Right lobe of liver (tissue), 4 donors: Measurements from ENCODE around the gene RGMB.

Source experiments
- POLR2A ChIP-seq: fragments of 450-650 bp; IDR thresholded peaks from one replicate; pipeline ENCODE4 v1.6.1; 2017; ENCODE audit warnings: antibody characterized with exemption, mild to moderate bottlenecking
- TF ChIP-seq, protein P1 (sequence below), 4 donors: fragments of 200-600 bp in 3 of 4; fragments of 450-650 bp in 1 of 4; IDR thresholded peaks; one replicate each; pipeline versions ENCODE4 v1.5.1 to v1.8.0; 2016 to 2022; ENCODE audit warnings: antibody characterized with exemption in 4 of 4, mild to moderate bottlenecking in 2 of 4
- donor health status: DM: no; HTN: no; CAD: no.
- donor health status: DM: no; HTN: no; CAD: no.
- donor health status: DM: no; HTN: yes; CAD: no.

DNA sequence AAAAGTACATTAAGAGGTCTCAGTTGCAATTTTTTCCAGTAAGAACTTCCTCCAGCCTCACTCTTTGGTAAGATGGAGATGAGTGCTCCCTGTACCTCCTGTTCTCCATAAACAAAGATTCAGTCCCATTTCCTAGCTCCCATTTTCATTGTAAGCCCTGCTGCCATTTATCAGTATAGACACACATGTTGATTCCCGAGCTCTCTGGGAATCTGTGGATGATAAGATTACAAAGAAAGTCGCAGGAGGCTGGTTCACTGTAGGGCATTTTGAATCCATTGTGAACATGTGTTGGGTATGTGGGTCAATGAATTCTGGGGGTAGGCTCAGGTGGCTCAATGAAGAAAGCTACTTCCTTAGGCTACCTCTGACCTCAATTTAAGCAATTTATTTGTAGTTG is 36.7 kb downstream of the RGMB start:
- TF ChIP-seq, protein P1, sequence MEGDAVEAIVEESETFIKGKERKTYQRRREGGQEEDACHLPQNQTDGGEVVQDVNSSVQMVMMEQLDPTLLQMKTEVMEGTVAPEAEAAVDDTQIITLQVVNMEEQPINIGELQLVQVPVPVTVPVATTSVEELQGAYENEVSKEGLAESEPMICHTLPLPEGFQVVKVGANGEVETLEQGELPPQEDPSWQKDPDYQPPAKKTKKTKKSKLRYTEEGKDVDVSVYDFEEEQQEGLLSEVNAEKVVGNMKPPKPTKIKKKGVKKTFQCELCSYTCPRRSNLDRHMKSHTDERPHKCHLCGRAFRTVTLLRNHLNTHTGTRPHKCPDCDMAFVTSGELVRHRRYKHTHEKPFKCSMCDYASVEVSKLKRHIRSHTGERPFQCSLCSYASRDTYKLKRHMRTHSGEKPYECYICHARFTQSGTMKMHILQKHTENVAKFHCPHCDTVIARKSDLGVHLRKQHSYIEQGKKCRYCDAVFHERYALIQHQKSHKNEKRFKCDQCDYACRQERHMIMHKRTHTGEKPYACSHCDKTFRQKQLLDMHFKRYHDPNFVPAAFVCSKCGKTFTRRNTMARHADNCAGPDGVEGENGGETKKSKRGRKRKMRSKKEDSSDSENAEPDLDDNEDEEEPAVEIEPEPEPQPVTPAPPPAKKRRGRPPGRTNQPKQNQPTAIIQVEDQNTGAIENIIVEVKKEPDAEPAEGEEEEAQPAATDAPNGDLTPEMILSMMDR (IDR thresholded peaks at IDR 0.05), result no peak
- TF ChIP-seq POLR2A, result no peak
